BLaER1 treated with 17β-estradiol and CSF1 and Interleukin-3, amounts not matched to agents 10 nM and 100 nM (cell line): ENCODE data around the gene ZNF322.
A peak's percentile ranks its signal among the peaks of the same experiment; 100 is the strongest.

Experiments used
- H3K27ac ChIP-seq, 11 experiments: shearing (Covaris generic); formaldehyde crosslinking; 2 replicates each; pipeline ENCODE4 v1.8.1; 2022
- H3K27me3 ChIP-seq, 11 experiments: shearing (Covaris generic); formaldehyde crosslinking; 2 replicates each; pipeline ENCODE4 v1.8.1; 2022
- H3K36me3 ChIP-seq, 11 experiments: shearing (Covaris generic); formaldehyde crosslinking; 2 replicates each; pipeline ENCODE4 v1.8.1; 2022
- H3K4me1 ChIP-seq, 10 experiments: shearing (Covaris generic); formaldehyde crosslinking; 2 replicates each; pipeline ENCODE4 v1.8.1; 2022
- H3K4me2 ChIP-seq, 11 experiments: shearing (Covaris generic); formaldehyde crosslinking; 2 replicates each; pipeline ENCODE4 v1.8.1; 2022
- H3K4me3 ChIP-seq, 10 experiments: shearing (Covaris generic); formaldehyde crosslinking; 2 replicates each; pipeline ENCODE4 v1.8.1; 2022
- H3K9ac ChIP-seq, 11 experiments: shearing (Covaris generic); formaldehyde crosslinking; 2 replicates each; pipeline ENCODE4 v1.8.1; 2022
- H3K9me3 ChIP-seq, 11 experiments: shearing (Covaris generic); formaldehyde crosslinking; replicated peaks in 1 of 11; 2 replicates each; pipeline ENCODE4 v1.8.1; 2022
- H4K20me1 ChIP-seq, 11 experiments: shearing (Covaris generic); formaldehyde crosslinking; 2 replicates each; pipeline ENCODE4 v1.8.1; 2022
- Cebpa-rat ChIP-seq, 11 experiments: shearing (Covaris generic); IDR thresholded peaks; 2 replicates each; pipeline ENCODE4 v1.8.1; 2022

Gene ZNF322

DNA sequence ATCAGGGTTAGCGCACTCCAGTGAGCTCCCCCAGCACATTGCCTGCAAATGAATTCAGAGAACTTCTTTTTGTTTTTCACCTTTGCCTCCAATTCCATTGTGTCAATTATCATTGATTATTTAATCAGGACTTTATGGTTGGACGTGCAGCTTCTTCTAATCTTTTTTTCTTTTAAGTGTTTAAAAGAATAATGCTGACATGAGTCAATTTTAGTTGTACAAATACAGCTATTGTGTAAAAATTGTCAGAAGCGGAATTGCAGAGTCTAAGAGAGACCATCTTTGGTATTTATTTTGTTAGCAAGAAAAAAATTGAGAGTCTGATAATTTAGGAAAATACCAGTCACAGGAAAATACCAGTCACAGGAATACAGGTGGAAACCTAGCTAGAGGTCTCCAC is 57.3 kb downstream of the ZNF322 start:
- Histone ChIP-seq H3K4me3 (no peak overlapping the region), H4K20me1 (peaks cover 0 to 32% (median 11%) of the 10 kb centered on the region in 11 experiments; a peak in 14 of 22 replicates), H3K4me2 (no peak overlapping the region), H3K9ac (no peak overlapping the region), H3K4me1 (peaks cover 12 to 27% (median 13%) of the 10 kb centered on the region in 10 experiments), H3K9me3 (no peaks in the 10 kb centered on the region), H3K27me3 (no peaks in the 10 kb centered on the region), H3K36me3 (peaks cover 27 to 39% (median 30%) of the 10 kb centered on the region in 11 experiments), H3K27ac (no peak overlapping the region)
- TF ChIP-seq Cebpa-rat (IDR thresholded peaks at IDR 0.05) = no peak

DNA sequence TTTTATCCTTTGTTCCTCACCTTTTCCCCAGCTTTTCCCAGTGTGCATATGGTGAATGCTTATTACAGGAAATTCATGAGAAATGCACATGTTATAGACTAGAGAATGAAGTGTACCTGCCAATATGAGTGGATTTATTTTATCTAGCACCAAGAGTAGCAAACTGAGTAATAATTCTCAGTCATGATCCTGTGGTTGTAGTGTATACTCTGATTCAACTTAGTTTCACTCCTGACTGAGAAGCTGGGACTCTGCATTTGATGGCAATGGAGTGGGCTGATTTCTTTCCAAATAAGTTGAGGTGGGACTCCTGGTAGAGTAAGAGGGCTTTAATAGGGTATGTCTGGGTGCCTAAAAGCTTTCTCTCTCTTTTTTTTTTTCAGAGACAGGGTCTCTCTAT is 58.8 kb downstream of the ZNF322 start:
- Histone ChIP-seq H3K27me3 (no peaks in the 10 kb centered on the region), H3K36me3 (peaks cover 27 to 39% (median 30%) of the 10 kb centered on the region in 11 experiments), H3K9me3 (no peaks in the 10 kb centered on the region), H3K9ac (no peak overlapping the region), H3K4me3 (no peak overlapping the region), H3K4me1 (peaks cover 12 to 27% (median 15%) of the 10 kb centered on the region in 10 experiments), H3K4me2 (no peak overlapping the region), H4K20me1 (peaks cover 0 to 32% (median 11%) of the 10 kb centered on the region in 11 experiments; a peak in 14 of 22 replicates), H3K27ac (no peak overlapping the region)
- no peak for TF ChIP-seq Cebpa-rat (IDR thresholded peaks at IDR 0.05)

DNA sequence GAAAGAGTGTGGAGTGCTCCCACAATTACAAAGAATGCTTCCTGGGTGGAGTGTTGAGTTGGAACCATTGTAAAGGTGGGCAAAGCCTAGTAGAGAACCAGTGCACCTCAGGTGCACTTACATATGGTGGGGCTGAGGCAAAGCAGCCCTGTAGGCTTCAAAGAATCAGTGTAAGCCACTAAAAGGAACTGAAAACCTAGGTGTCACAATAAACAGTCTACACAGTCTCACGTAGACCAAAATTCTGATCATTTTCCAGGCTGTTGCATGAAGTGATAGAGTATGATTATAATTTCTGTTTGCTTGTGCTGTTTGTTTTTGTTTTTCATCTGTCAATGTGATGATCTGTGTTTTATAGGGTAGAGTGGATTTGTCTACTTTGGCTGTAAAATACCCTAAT is 60.0 kb downstream of the ZNF322 start:
- no peak overlapping the region for H3K4me3 ChIP-seq
- H3K4me1 ChIP-seq = peaks cover 16 to 33% (median 23%) of the 10 kb centered on the region in 10 experiments

DNA sequence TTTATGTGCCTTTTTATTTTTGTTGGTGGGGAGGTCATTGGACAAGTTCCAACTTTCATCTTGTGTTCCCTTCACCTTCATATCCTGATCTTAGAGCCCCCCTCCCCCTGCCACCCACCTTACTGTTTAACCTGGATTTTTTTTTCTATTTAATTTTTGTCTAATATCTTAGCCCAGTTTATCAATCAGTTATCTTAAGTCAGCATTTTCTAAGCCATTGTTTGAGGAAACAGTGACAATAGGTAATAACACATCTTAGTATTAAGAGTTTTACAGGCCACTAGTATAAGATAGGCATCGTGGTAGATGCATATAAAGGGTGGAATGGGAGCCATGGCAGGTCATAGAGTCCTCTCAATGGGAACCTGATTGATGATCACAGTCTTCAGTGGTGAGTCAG is 60.4 kb downstream of the ZNF322 start:
- H3K27ac ChIP-seq = no peak overlapping the region
- no peak for TF ChIP-seq Cebpa-rat (IDR thresholded peaks at IDR 0.05)

More for the DNA sequence above, 60.0 kb downstream of the ZNF322 start:
- no peak for TF ChIP-seq Cebpa-rat (IDR thresholded peaks at IDR 0.05)
- H3K36me3 ChIP-seq = peaks cover 27 to 39% (median 30%) of the 10 kb centered on the region in 11 experiments
- H4K20me1 ChIP-seq = peaks cover 0 to 32% (median 11%) of the 10 kb centered on the region in 11 experiments; a peak in 14 of 22 replicates
- no peak overlapping the region for H3K4me2 ChIP-seq
- no peaks in the 10 kb centered on the region for H3K9me3 ChIP-seq
- H3K27ac ChIP-seq = no peak overlapping the region
- no peak overlapping the region for H3K9ac ChIP-seq
- peaks cover 0 to 4% (median 0%) of the 10 kb centered on the region in 11 experiments; a peak in 2 of 22 replicates for H3K27me3 ChIP-seq

DNA sequence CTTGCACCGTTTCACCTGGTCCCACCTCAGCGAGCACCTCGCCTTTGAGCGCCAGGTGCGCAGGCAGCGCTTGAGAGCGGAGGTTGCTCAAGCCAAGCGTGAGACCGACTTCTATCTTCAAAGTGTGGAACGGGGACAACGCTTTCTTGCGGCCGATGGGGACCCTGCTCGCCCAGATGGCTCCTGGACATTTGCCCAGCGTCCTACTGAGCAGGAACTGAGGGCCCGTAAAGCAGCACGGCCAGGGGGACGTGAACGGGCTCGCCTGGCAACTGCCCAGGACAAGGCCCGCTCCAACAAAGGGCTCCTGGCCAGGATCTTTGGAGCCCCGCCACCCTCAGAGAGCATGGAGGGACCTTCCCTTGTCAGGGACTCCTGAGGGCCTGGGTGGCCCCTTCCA is 61.3 kb downstream of the ZNF322 start:
- TF ChIP-seq Cebpa-rat (IDR thresholded peaks at IDR 0.05) = no peak
- Histone ChIP-seq H3K4me1 (peaks cover 16 to 33% (median 22%) of the 10 kb centered on the region in 10 experiments), H3K4me2 (peak overlapping the region; percentile 89 to 99 (median 97)), H3K9me3 (no peaks in the 10 kb centered on the region), H3K36me3 (peaks cover 27 to 39% (median 30%) of the 10 kb centered on the region in 11 experiments), H3K27ac (peak overlapping the region in 8 of 11 experiments; percentile 37 to 97 (median 93); a peak in 10 of 22 replicates), H3K9ac (peak overlapping the region in 10 of 11 experiments; percentile 93 to 98 (median 95); a peak in 18 of 22 replicates), H4K20me1 (peaks cover 0 to 32% (median 11%) of the 10 kb centered on the region in 11 experiments; a peak in 14 of 22 replicates), H3K27me3 (peaks cover 0 to 16% (median 12%) of the 10 kb centered on the region in 11 experiments; a peak in 12 of 22 replicates), H3K4me3 (peak overlapping the region; percentile 90 to 98 (median 95); a peak in 19 of 20 replicates)

More for the DNA sequence above, 60.4 kb downstream of the ZNF322 start:
- Histone ChIP-seq H4K20me1 (peaks cover 0 to 32% (median 11%) of the 10 kb centered on the region in 11 experiments; a peak in 14 of 22 replicates), H3K4me1 (peaks cover 16 to 31% (median 23%) of the 10 kb centered on the region in 10 experiments), H3K27me3 (peaks cover 0 to 7% (median 4%) of the 10 kb centered on the region in 11 experiments; a peak in 9 of 22 replicates), H3K4me2 (no peak overlapping the region), H3K9ac (no peak overlapping the region), H3K9me3 (no peaks in the 10 kb centered on the region), H3K36me3 (peaks cover 27 to 39% (median 30%) of the 10 kb centered on the region in 11 experiments), H3K4me3 (no peak overlapping the region)

DNA sequence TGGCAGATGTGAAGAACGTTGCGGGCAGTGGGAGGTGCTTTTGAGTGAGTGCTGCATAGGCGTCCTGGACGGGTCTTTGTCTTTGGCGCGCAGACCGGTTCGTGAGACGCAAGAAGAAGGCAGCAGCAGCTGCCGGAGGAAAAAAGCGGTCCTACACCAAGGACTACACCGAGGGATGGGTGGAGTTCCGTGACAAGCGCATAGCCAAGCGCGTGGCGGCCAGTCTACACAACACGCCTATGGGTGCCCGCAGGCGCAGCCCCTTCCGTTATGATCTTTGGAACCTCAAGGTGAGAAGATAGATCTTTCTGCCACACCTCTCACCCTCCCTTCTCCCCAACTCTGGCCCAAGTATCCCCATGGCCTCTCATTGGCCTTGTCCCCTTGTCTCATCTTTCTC is 61.7 kb downstream of the ZNF322 start:
- peak overlapping the region; percentile 93 to 98 (median 95) for H3K9ac ChIP-seq
- peaks cover 0 to 17% (median 12%) of the 10 kb centered on the region in 11 experiments; a peak in 12 of 22 replicates for H3K27me3 ChIP-seq
- TF ChIP-seq Cebpa-rat (IDR thresholded peaks at IDR 0.05) = no peak
- H3K4me2 ChIP-seq = peak overlapping the region; percentile 89 to 99 (median 97)
- H3K9me3 ChIP-seq = no peaks in the 10 kb centered on the region
- peaks cover 16 to 33% (median 22%) of the 10 kb centered on the region in 10 experiments for H3K4me1 ChIP-seq
- H3K36me3 ChIP-seq = peaks cover 27 to 39% (median 30%) of the 10 kb centered on the region in 11 experiments
- H3K27ac ChIP-seq = peak overlapping the region; percentile 89 to 97 (median 93); a peak in 21 of 22 replicates
- peak overlapping the region; percentile 90 to 98 (median 95) for H3K4me3 ChIP-seq
- H4K20me1 ChIP-seq = peaks cover 0 to 32% (median 11%) of the 10 kb centered on the region in 11 experiments; a peak in 14 of 22 replicates

DNA sequence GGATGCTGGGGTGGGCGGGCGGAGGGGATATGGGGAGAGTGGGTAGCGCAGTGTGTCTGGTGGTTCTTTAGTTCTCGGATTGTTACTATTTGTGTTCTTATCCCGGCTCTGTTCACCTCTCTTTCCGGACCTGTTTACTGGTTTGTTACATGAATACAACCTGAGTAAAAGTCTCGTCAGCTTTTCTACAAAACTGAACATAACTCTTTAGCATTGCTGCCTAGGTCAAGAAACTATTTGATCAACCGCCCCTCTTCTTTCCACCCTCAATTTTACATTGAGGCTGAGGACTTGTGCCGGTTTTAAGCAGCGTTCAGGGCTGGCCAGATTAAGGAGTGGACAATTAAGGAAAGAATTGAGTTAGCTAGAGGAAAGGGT is 62.2 kb downstream of the ZNF322 start:
- H3K4me1 ChIP-seq = peaks cover 16 to 37% (median 22%) of the 10 kb centered on the region in 10 experiments
- H3K4me2 ChIP-seq = peak overlapping the region; percentile 89 to 99 (median 97)
- H3K36me3 ChIP-seq = peaks cover 27 to 39% (median 30%) of the 10 kb centered on the region in 11 experiments
- peak overlapping the region; percentile 89 to 97 (median 93) for H3K27ac ChIP-seq
- H4K20me1 ChIP-seq = peaks cover 0 to 32% (median 11%) of the 10 kb centered on the region in 11 experiments; a peak in 14 of 22 replicates
- peak overlapping the region; percentile 90 to 98 (median 95) for H3K4me3 ChIP-seq
- H3K9ac ChIP-seq = peak overlapping the region; percentile 93 to 98 (median 95)
- peaks cover 0 to 17% (median 12%) of the 10 kb centered on the region in 11 experiments; a peak in 12 of 22 replicates for H3K27me3 ChIP-seq
- no peaks in the 10 kb centered on the region for H3K9me3 ChIP-seq
- TF ChIP-seq Cebpa-rat (IDR thresholded peaks at IDR 0.05) = no peak

DNA sequence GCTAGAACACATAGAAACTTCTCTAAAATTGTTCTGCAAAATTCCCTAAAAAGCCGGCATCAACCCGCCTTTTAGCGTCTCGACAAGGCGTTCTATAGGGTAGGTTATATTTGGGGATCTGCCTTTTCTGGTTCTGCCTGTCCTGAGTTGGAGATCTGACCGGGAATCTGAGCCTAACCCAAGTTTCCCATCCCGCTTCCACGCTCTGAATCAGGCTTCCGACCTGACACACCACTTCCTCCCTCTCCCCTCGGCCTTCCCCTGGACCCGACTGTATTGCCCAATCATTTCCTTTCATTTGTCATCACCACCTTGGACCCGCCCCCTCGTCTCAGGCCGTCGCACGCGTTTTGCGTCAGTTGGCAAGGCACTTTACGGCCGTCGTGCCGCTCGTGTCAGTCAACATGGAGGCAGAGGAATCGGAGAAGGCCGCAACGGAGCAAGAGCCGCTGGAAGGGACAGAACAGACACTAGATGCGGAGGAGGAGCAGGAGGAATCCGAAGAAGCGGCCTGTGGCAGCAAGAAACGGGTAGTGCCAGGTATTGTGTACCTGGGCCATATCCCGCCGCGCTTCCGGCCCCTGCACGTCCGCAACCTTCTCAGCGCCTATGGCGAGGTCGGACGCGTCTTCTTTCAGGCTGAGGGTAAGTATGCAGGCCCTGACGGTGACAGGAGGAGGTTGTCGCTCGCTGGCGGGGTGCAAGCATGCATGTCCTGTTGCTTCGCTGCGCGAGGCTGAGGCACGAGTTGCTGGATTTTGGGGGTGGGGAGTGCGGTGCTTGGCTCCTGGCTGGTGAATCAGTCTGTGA is 62.8 kb downstream of the ZNF322 start, which contains the start of gene ABT1:
TSS of gene ABT1 (plus strand) at position 375 of the 810 bp plus-strand sequence. CDS start at position 405, 30 bp downstream.
- Histone ChIP-seq H3K27me3 (peaks cover 0 to 17% (median 12%) of the 10 kb centered on the region in 11 experiments; a peak in 12 of 22 replicates), H3K4me1 (peaks cover 16 to 43% (median 24%) of the 10 kb centered on the region in 10 experiments), H3K9me3 (no peaks in the 10 kb centered on the region), H3K4me2 (peak within 1 kb of the TSS; percentile 90 to 99 (median 97)), H4K20me1 (peaks cover 0 to 32% (median 11%) of the 10 kb centered on the region in 11 experiments; a peak in 14 of 22 replicates), H3K4me3 (peak within 1 kb of the TSS; percentile 90 to 98 (median 95)), H3K27ac (peak within 1 kb of the TSS; percentile 89 to 97 (median 93)), H3K9ac (peak within 1 kb of the TSS; percentile 93 to 98 (median 95)), H3K36me3 (peaks cover 27 to 39% (median 30%) of the 10 kb centered on the region in 11 experiments)
- peak; percentile 96 to 99 (median 98) for TF ChIP-seq Cebpa-rat (IDR thresholded peaks at IDR 0.05)
